Spleen (tissue), 11 donors: ENCODE data around the gene DTNBP1. TPM values are rescaled to one million over a fixed set of nuclear protein-coding genes. Genes with fewer than 3 reads are reported as not detected.

Source experiments
- DNase-seq: peaks from one replicate; pipeline ENCODE4 v3.0.0-alpha.2; 2020
- H3K27ac ChIP-seq, 8 donors: fragments of 200-600 bp; sonication (generic) in 7 of 8; 1 replicate in 4 of 8; 2 replicates in 4 of 8; pipeline versions ENCODE4 v1.5.0 to v1.8.0; 2016 to 2021; ENCODE audit warnings: inconsistent platforms in 4 of 8, mild to moderate bottlenecking in 4 of 8, moderate library complexity in 1 of 8
- H3K27me3 ChIP-seq, 7 donors: fragments of 200-600 bp; sonication (generic) in 6 of 7; replicated peaks in 1 of 7; 1 replicate in 4 of 7; 2 replicates in 3 of 7; pipeline versions ENCODE4 v1.5.0 to v1.8.0; 2016 to 2021; ENCODE audit warnings: inconsistent platforms in 3 of 7, mild to moderate bottlenecking in 1 of 7
- H3K36me3 ChIP-seq, 6 donors: fragments of 200-600 bp; sonication (generic) in 5 of 6; 1 replicate in 4 of 6; 2 replicates in 2 of 6; pipeline versions ENCODE4 v1.5.0 to v1.8.0; 2016 to 2021; ENCODE audit warnings: inconsistent platforms in 2 of 6
- H3K4me1 ChIP-seq, 6 donors: fragments of 200-600 bp; sonication (generic) in 5 of 6; 1 replicate in 3 of 6; 2 replicates in 3 of 6; pipeline versions ENCODE4 v1.5.0 to v1.8.0; 2016 to 2021; ENCODE audit warnings: inconsistent platforms in 3 of 6
- H3K4me3 ChIP-seq, 8 donors: fragments of 200-600 bp; sonication (generic) in 7 of 8; 1 replicate in 4 of 8; 2 replicates in 4 of 8; pipeline versions ENCODE4 v1.5.0 to v1.8.0; 2016 to 2021; ENCODE audit warnings: inconsistent platforms in 4 of 8, mild to moderate bottlenecking in 4 of 8, moderate library complexity in 2 of 8
- H3K9me3 ChIP-seq, 8 donors: fragments of 200-600 bp; sonication (generic) in 7 of 8; 1 replicate in 4 of 8; 2 replicates in 4 of 8; pipeline versions ENCODE4 v1.5.0 to v1.8.0; 2016 to 2021; ENCODE audit warnings: inconsistent platforms in 4 of 8
- CTCF ChIP-seq, 11 experiments: fragments of 200-600 bp in 7 of 11; fragments of 450-650 bp in 4 of 11; sonication (generic) in 4 of 11; IDR thresholded peaks in 8 of 11; conservative IDR thresholded peaks in 3 of 11; 1 replicate in 7 of 11; 2 replicates in 4 of 11; pipeline versions ENCODE4 v1.4.0 to v1.8.0; 2016 to 2021; ENCODE audit warnings: antibody characterized with exemption in 11 of 11, inconsistent platforms in 4 of 11, mild to moderate bottlenecking in 1 of 11
- POLR2A ChIP-seq, 3 donors: fragments of 450-650 bp; IDR thresholded peaks; one replicate each; pipeline ENCODE4 v1.5.1; 2017; ENCODE audit warnings: antibody characterized with exemption in 3 of 3, mild to moderate bottlenecking in 1 of 3
- POLR2AphosphoS5 ChIP-seq, 3 donors: sonication (generic); formaldehyde crosslinking; IDR thresholded peaks; one replicate each; pipeline ENCODE4 v1.5.1; 2017; ENCODE audit warnings: antibody characterized with exemption in 3 of 3
- WGBS, 5 donors: extraction: QIAGEN DNeasy Blood & Tissue Kit in 3 of 5; methylation state at CpG; one replicate each; pipeline versions ENCODE4 v1.1.5 to v1.1.7; 2013 to 2018; 5-methylcytosine and 5-hydroxymethylcytosine counted together
- intact Hi-C: fragments of 100-400 bp; cut with DNase I; formaldehyde crosslinking; loops from one replicate; pipeline ENCODE4 v1.15.0; 2023; ENCODE audit warnings: low total_unique reads
- polyA plus RNA-seq, 3 donors: library from polyadenylated mRNA; stranded (reverse); fragments of 200-250 nt; gene quantifications; one replicate each; pipeline ENCODE4 v1.2.1, GENCODE V29; 2013
- total RNA-seq, 7 donors: library from RNA; depleted of rRNA in 3 of 7; stranded (reverse); fragments of >200 nt in 3 of 7; fragmentation: NEBNext Ultra II Directional in 4 of 7; extraction: Animal tissue kit (Norgen Biotek cat#: 25700) in 4 of 7; gene quantifications; one replicate each; pipeline versions ENCODE4 v1.1.0 to v1.2.1, GENCODE V29; 2016 to 2021
- donor health status: healthy with polysubstance abuse.
- donor health status: DM: no; HTN: no; CAD: no; lungs with moderate emphysema.
- donor health status: DM: no; HTN: no; CAD: no.
- donor health status: Bipolar disorder and iron deficiency.
- donor health status: healthy.
- donor health status: DM: no; HTN: no; CAD: no.
- donor health status: DM: yes; HTN: yes; CAD: no.

DTNBP1 gene
- total and polyA plus RNA-seq, 10 donors = 14.2 to 42.2 (median 32.3) TPM

- Histone ChIP-seq H3K27me3 (no peaks in the 10 kb centered on the region), H3K9me3 (no peaks in the 10 kb centered on the region), H3K27ac (peak overlapping the region in 3 of 8 donors; percentile 41 to 74 (median 66)), H3K36me3 (peaks cover 0 to 14% (median 0%) of the 10 kb centered on the region in 6 donors), H3K4me1 (peaks cover 10 to 80% (median 39%) of the 10 kb centered on the region in 6 donors), H3K4me3 (no peak overlapping the region)
- no peak for TF ChIP-seq CTCF (IDR thresholded peaks at IDR 0.05 in 8 of 11, conservative IDR thresholded peaks at IDR 0.05 in 3 of 11)
- no peak for TF ChIP-seq POLR2A (IDR thresholded peaks at IDR 0.05)
- no peak for TF ChIP-seq POLR2AphosphoS5 (IDR thresholded peaks at IDR 0.05)
- intact Hi-C loops = loop anchor here (10.0 kb wide), 1 partner anchor 1496 kb away; no protein-coding TSS in a partner anchor
- no peak for DNase-seq
- 88 to 90% (median 89%) methylated on average over 4 of the region's 4 CpGs for WGBS, 5 donors
These were observed 42.2 kb downstream of the DTNBP1 start for GRCh38 chr6:15620611-15621010.

- no peak overlapping the region for H3K27ac ChIP-seq
- intact Hi-C loops = no loop called here
- H3K4me3 ChIP-seq = no peak overlapping the region
- H3K36me3 ChIP-seq = peaks cover 0 to 16% (median 5%) of the 10 kb centered on the region in 6 donors
- peaks cover 10 to 83% (median 39%) of the 10 kb centered on the region in 6 donors for H3K4me1 ChIP-seq
- H3K27me3 ChIP-seq = no peaks in the 10 kb centered on the region
- H3K9me3 ChIP-seq = no peaks in the 10 kb centered on the region
- TF ChIP-seq POLR2AphosphoS5 (IDR thresholded peaks at IDR 0.05) = no peak
- no peak for TF ChIP-seq CTCF (IDR thresholded peaks at IDR 0.05 in 8 of 11, conservative IDR thresholded peaks at IDR 0.05 in 3 of 11)
- no peak for TF ChIP-seq POLR2A (IDR thresholded peaks at IDR 0.05)
- DNase-seq = no peak
- whole genome bisulfite sequencing, 5 donors = 95 to 98% (median 97%) methylated on average over 1 of the region's 1 CpG
These were observed 43.5 kb downstream of the DTNBP1 start for GRCh38 chr6:15619330-15619729.

GRCh38 chr6:15618685-15619084 is 44.1 kb downstream of the DTNBP1 start:
- intact Hi-C loops = no loop called here
- Histone ChIP-seq H3K27ac (no peak overlapping the region), H3K4me1 (peaks cover 9 to 80% (median 37%) of the 10 kb centered on the region in 6 donors), H3K4me3 (no peak overlapping the region), H3K27me3 (no peaks in the 10 kb centered on the region), H3K9me3 (no peaks in the 10 kb centered on the region), H3K36me3 (peaks cover 0 to 16% (median 5%) of the 10 kb centered on the region in 6 donors)
- DNase-seq = no peak
- no peak for TF ChIP-seq CTCF (IDR thresholded peaks at IDR 0.05 in 8 of 11, conservative IDR thresholded peaks at IDR 0.05 in 3 of 11)
- TF ChIP-seq POLR2A (IDR thresholded peaks at IDR 0.05) = no peak
- TF ChIP-seq POLR2AphosphoS5 (IDR thresholded peaks at IDR 0.05) = no peak
- 94 to 97% (median 97%) methylated on average over 6 of the region's 6 CpGs for WGBS, 5 donors

- no peaks in the 10 kb centered on the region for H3K9me3 ChIP-seq
- no peak overlapping the region for H3K4me3 ChIP-seq
- no peak for DNase-seq
- 87 to 95% (median 93%) methylated on average over 5 of the region's 5 CpGs for WGBS, 5 donors
- intact Hi-C loops = no loop called here
- TF ChIP-seq POLR2A (IDR thresholded peaks at IDR 0.05) = no peak
- no peak for TF ChIP-seq CTCF (IDR thresholded peaks at IDR 0.05 in 8 of 11, conservative IDR thresholded peaks at IDR 0.05 in 3 of 11)
- TF ChIP-seq POLR2AphosphoS5 (IDR thresholded peaks at IDR 0.05) = no peak
- H3K36me3 ChIP-seq = peaks cover 0 to 27% (median 5%) of the 10 kb centered on the region in 6 donors
- H3K4me1 ChIP-seq = peaks cover 4 to 73% (median 21%) of the 10 kb centered on the region in 6 donors
- H3K27ac ChIP-seq = no peak overlapping the region
- no peaks in the 10 kb centered on the region for H3K27me3 ChIP-seq
These were observed 46.6 kb downstream of the DTNBP1 start for GRCh38 chr6:15616261-15616660.
